DMS 273 treated with DMSO at 0.1 percent for 48 hours (cell line): ENCODE measurements around the gene RELN.
"Not testable (repeated sequence)": the region's sequence is repeated elsewhere in the genome, so short reads cannot be mapped to it uniquely, and the experiment has no call there.

Source experiments
- DNase-seq: peaks from one replicate; lab custom pipeline; 2025; lab: John Stamatoyannopoulos, UW

RELN gene

DNA sequence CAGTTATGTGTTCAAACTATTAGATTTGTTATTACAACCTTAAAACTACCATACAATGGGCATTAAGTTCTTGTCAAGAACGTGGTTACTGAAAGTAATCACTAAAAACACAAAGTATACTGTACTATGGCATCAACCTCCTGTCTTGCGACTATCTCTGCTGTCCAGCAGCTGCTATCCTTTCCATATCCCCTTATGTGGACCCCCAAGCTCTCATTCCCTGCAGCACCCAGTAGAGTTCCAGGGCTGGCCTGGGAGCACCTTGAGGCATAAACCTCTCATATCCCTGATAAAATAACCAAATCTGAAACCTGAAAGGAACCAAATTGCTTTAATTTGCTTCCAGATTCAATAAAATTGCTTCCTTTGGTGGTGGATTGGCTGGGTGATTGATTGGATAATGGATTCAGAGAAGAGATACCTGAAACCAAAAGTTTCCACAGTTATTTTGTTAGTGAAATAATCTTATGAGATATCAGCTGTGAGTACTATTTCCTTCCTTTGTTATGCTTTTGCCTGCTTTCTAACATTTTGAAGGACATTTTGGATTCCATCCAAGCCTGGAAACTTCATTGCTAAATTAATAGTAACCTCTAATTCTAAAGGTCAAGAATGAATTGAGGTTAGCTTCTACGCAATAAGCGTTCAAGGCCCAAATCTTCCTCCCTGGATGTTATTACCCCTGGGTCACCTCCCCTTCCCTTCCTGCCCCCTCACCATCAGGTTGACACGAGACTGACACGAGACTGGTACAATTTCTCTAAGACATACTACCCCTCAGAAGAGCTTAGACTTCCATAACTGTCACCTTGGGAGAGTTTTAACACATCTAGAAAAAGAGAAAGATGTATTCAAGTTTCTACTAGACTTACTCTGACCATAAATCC is 48.8 kb downstream of the RELN start:
- no peak for DNase-seq

DNA sequence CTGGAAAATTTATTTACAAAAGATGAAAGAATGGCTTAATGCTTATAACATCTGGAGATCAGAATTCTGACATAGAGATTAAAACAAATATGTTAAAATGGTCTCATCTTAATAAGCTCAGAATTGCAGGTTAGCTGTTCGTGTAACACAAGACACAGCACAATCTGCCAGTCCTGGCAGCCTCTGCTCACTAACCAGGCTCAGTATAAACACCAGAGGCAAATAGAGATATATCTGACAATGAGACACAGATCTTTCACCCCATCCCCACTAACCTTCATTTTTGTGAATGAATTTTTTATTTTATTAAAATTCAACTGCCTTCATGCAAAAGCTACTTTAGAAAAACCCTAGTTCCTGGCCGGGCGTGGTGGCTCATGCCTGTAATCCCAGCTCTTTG is 51.8 kb downstream of the RELN start:
- no peak for DNase-seq

DNA sequence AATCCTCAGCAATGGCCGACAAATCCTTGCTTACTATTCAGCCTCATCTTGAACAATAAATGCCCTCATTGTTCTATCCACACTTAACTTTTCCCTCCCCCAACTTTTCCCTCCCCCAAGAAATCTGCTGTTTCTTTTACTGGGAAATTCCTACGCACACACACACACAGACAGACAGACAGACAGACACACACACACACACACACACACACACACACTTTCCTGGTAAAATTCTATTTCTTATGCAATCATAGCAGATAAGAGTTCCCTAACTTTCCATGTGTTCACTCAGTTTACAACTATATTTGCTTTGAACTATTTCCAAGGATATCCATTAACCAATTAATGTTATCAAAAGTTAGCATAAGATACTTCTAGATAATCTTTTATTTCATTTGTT is 52.9 kb downstream of the RELN start:
- DNase-seq: no peak

DNA sequence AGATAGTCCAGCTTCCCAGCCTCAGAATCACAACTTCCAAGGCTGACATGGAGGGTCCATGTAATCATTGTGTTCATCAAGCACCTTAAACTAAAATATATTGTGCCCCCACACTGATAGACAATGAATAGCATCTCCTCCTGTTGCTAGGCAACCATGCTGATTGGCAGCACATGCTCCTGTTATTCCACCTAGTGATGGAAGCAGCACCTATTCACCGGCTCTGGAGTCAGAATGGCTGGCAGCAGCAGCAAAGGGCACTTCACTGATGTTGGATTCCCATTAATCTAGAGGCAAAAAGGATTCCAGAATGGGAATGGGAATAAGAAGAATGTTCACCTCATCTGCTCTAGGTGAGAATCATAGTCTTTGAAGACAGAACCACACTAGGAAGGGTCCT is 55.0 kb downstream of the RELN start:
- DNase-seq: no peak

DNA sequence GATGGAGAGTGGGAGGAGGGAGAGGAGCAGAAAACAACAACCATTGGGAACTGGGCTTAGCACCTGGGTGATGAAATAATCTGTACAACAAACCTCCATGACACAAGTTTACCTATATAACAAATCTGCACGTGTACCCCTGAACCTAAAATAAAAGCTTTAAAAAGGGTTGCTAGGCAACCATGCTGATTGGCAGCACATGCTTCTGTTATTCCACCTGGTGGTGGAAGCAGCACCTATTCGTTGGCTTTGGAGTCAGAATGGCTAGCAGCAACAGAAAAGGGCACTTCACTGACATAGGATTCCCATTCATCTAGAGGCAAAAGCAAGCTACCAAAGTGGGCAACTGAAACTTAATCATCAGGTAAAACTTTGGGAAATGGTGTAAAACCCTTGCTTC is 57.1 kb downstream of the RELN start:
- no peak for DNase-seq

DNA sequence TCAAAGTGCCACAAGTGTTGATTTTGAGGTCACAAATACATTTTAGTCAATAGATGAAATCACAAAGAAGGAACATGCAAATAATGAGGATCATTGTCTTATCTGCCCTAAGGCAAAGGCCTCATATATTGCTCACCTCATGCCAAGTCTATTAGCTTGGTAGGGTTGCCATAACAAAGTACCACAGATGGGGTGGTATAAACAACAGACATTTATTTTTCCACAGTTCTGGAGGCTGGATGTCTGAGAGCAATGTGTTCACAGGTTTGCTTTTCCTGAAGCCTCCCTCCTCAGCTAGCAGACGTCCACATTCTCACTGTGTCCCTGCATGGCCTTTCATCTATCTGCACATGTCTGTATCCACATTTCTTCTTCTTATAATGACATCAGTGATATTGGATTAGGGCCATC is 59.6 kb downstream of the RELN start:
- no peak for DNase-seq

DNA sequence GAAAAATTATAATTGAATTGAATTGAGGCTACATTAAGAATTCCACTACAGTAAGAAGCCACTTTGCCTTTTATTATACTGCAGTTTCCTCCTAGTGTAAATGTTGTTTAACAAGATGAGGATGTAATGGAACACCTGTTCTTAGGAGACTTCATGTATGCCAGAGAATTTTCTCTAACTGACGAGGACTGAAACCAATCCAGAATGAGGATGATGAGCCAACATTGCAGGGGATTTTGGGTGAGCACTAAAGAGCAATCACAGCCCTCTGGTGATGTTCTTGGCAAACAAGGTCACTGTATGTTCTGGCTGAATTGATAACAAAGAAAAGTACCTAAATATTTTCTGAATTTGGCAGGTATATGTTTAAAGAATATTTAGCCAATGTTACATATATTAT is 60.9 kb downstream of the RELN start:
- DNase-seq: no peak

DNA sequence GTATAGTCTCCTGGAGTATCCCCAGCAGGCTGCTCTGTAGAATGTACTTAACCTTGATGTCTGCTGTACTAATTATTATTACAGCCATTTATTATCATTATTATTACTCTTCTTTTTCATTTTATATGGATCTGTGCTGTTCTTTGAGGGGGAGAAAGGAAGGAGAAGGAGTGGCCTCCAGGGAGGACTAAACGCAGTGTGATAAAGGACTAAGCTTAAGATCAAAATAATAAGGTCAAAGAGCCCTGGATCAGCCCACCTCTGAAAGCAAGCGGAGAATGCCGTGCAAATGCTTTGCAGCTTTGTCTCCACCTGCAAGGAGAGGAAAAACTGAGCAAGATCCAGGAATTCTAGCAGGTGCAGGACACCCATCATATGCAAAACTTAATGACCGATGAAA is 65.3 kb downstream of the RELN start:
- DNase-seq: no peak

DNA sequence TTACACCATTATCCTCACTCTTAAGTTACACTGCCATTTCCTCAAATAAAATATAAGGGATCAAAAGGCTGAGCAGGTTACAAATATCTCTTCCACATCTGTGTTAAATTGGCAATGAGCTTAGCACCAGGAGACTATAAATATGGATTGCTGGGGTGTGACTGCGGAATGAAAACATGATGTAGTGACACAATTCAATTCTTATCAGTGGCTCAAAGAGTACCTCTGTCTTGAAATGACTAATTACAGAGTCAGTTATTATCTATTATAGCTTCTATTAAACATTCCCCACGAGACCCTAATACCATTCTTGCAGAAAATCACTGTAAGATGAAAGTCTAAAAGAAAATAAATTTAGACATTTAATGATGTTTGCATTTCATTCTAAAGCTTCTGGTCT is 67.1 kb downstream of the RELN start:
- DNase-seq: no peak

DNA sequence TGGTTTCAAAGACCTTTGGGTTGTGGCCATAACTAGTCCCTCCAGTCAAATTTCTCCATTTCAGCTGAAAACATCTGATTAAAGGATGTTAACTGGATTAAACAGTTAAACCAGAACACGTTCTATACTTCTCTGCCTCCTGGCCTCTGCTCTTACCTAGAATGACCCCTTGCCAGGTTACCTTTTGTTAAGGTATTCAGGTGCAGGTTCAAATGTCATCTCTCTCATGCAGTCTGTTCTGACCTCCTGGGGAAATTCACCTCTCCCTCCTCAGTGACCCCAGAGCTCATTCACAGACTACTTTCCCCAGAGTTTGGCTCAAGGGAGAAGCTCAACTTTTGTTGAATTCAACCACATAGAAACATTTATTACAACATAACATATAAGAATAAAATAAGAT is 67.8 kb downstream of the RELN start:
- no peak for DNase-seq

DNA sequence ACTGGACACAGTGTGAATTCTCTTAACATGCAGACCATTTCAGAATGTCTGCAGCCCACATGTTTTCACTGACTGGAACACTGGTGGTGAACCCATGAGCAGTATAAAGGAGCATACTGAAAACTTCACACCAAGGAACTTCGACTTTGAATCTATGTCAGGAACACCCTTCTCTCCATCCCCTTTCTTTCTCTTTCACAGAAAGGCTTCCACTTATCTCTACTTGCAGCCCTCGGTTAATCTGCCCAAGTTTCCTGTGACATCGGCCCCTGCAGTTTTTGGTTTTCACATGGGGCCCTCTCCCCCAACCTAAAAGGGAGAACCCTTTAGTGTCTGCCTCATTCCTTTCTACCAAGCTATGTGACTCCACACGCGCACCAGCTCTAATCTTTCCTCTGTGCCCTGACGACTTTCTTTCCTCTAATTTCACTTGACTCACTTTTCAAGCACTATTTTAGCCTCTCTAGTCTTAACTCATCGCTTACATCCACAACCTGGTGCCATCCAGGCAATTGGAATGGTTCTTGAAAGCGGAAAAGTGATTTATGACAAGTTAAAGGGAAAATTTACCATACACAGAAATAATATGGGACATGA is 70.1 kb downstream of the RELN start:
- DNase-seq: no peak

DNA sequence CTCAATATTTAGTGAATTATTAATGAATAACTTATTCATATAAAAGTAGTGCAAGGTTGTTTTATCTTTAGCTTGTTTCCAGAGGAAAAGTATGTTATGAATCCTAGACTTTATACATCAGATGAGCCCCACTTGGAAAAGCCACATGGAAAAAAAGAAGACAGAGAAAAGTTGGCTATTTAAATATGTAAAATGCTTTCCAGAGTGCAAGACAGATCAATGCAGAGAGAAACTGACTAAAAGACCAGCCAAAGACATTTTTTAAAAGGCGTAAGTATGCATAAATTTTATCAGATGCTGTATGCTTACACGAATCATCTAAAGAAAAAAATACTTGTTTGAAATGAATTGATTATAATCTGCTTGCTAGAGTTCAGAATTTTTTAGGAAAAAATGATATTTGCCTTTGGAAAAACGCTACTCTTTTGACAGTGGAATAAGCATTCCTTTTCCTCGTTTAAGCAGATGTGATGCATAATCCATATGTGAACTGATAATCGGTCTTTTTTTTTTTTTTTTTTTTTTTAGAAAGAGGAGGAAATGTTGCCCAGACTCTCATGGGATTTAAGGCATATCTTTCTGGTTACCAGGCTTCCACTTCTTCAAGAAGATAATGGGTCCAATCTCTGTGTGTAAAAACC is 70.7 kb downstream of the RELN start:
- DNase-seq: no peak

DNA sequence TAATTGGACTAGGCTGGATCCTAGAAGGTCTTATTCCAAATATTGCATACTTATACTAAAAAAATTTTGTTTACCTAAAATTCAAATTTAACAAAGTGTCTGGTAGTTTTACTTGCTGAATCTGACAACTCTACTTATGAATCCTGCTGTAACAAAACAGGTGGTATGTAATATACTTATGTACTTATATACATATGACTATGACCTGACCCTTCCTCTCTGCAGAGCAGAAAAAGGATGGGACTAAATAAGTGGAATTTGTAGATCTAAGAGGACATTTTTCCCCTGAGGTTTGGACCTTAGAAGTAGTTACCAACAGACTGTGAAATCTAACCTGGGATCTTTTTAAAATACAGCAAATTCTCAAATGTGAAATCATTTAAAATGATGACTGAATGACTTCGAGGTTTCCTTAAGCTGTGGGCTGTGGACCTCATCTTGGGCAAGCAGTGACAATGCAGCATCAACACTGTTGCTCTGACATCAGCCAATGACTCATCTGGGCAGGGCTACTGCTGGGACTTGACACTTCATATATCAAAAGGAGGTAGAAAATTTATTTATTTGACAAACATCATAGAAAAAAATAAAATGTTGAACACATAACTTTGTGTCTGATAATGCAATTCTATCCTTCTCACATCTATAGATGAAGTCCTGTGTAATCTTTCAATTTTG is 73.6 kb downstream of the RELN start:
- no peak for DNase-seq

DNA sequence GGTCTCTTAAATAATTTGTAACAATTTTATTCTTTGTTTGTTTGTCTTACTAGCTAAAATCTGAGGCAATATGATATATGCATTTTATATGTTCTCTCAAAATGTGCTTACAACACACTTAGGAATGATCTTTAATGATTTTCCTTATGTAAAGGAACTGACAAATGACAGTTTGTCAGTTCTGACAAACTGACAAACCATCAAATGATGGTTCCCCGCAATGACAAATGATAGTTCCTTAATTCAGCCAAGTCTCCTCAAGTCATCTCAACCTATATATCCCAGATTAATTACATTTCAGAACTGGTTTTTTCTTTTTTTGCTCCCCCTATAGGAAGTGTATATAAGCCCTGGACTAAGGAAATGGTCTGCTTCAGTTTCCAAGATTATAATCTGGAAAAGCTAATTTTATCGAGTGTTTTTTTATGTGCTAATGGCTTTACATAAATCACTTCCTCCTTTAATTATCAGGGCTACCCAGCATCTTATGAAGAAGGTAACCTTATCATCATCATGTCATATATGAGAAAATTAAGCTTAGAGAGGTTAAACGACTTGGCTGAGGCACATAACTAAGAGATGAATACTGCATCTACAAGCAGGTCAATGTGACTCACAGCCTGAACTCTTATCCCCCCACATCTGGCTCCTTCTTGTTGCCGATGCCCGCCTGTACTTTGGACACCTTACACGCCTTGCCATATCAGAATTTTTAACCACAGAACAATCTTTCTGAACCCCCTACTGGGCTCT is 75.1 kb downstream of the RELN start:
- DNase-seq: no peak

DNA sequence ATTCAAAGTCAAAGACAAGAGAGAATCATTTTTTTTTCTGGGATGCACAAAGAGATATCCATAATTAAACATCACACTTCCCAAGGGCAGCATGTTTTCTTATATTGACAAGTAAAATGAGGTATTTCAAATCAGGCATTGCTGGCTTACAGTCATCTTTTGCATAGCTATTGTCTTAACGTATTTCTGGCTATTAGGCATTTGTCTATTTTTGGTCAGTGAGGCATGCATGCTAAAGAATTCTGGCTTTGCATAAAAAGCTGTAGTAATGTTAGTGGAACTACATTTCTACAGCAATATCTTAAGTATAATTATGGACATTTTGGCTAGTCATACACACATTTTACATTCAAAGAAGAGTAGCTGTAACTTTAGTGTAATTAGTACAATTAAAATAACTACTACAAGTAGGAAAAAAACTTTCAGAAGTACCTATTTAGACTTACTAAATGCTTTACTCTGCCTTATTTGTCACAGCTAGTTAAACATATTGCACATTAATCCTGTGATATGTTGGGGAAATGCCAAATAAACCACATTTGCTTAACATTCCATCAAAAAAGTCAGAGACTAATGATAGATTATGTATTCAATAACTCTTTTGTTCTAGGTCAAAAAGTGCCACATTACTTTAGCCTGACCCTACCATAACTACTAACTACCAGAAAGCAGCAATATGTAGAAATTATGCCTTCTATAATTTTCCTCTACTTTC is 76.4 kb downstream of the RELN start:
- no peak for DNase-seq

DNA sequence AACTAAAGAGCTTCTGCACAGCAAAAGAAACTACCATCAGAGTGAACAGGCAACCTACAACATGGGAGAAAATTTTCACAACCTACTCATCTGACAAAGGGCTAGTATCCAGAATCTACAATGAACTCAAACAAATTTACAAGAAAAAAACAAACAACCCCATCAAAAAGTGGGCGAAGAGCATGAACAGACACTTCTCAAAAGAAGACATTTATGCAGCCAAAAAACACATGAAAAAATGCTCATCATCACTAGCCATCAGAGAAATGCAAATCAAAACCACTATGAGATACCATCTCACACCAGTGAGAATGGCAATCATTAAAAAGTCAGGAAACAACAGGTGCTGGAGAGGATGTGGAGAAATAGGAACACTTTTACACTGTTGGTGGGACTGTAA is 78.4 kb downstream of the RELN start:
- not testable (repeated sequence) for DNase-seq

DNA sequence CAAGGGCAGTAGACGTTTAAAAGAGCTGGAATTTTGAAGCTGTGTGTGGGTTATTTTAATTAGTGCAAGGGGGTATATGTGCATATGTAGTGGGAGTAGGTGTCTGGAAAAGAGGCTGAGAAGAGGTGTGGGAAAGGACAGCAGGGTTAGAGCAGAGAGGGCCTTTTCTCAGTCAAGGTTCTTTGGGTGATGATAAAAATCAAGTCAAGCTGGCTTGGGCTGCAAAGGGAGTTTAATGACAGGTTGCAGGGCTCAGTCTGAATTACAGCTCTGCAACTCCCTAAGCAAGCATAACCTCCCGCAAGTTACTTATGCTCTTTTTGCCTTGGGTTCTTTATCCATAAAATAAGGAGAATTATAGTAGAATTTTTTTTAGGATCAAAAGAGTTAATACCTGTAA is 83.5 kb downstream of the RELN start:
- no peak for DNase-seq

DNA sequence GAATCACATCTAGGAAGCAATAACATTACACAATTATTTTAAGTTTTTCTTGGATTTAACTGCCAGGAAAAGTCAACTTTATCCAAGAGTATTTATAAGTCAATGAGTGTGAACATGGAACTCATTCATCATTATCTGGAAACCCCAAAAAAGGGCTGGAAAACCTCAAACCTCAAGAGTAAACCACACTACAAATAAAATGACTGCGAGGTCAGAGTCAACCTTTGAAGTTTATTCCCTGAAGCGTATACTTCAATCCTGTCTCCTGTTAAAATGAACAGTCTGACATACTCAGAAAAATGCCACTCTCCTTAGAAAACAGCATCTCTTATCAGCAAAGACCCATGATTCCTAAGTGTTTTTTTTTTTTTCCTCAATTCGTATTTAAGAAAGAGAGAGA is 86.5 kb downstream of the RELN start:
- DNase-seq: no peak

DNA sequence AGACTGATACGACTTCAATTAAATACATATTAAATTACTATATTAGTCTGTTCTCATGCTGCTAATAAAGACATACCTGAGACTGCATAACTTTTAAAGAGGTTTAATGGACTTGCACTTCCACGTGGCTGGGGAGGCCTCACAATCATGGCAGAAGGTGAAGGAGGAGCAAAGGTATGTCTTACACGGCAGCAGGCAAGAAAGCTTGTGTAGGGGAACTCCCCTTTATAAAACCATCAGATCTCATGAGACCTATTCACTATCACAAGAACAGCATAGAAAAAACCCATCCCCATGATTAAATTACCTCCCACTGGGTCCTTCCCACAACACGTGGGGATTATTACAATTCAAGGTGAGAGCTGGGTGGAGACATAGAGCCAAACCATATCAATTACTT is 92.6 kb downstream of the RELN start:
- not testable (repeated sequence) for DNase-seq

DNA sequence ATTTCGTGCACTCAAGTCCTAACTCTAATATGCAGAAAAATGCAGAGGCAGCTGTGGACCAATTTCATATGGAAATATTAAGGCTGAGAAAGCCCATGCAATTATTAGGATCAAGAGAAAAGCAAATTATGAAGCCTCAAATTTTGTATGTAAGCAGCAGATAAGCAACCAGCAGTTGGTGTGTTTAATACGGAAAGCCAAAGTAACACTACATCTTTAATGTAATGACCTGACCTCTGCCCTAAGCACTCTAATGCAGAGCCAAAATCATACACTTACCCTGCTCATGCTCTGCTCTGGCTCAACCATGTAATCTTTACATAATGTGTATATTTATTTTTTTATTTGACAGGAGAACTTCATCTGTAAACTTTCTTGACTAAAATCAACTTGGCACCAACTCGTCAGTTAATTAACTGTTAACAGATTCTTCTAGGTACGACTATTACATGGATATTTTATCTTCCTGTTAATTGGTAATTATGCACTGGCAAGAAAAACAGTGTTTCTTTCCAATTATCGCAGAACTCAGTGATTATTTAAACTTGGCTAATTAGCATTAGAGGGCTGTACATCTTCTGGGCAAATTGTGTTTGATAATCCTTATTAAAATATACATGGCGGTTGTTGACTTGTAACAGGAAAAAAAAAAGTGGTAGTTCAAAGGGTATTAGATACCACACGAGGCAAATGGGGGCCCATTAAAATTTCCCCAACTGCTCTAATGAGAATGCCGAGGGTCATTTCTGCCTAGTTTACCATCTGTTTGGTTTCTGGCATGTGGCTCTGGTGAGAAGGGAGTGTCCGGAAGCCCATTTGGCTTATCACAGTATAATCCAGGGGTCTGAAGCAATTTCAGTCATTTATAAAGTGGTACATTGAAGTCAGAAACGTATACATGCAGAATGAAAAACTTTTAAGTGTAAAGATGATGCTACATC is 94.5 kb downstream of the RELN start:
- DNase-seq: peak; percentile 83
